ENCODE data around the gene SPRYD3. TPM values are rescaled to one million over a fixed set of nuclear protein-coding genes. Genes with fewer than 3 reads are reported as not detected.
"Not testable (repeated sequence)": the region's sequence is repeated elsewhere in the genome, so short reads cannot be mapped to it uniquely, and the experiment has no call there.

SPRYD3 gene
- total RNA-seq, 1 donor from 2014 or later = 41.0 TPM

- intact Hi-C loops (cut with DNase I) = loop anchor here (5.0 to 10.0 kb wide), 2 partner anchors 42 to 46 kb away; partner anchors contain the start of genes EIF4B and IGFBP6
- DNase-seq (ENCODE audit: missing footprints) = peak; percentile 88
- peak; percentile 27 for ATAC-seq
Observed at GRCh38 chr12:53048780-53049401, 30.3 kb downstream of the SPRYD3 start.

- intact Hi-C loops (cut with DNase I) = loop anchor here (5.0 to 10.0 kb wide), 2 partner anchors 41 to 47 kb away; partner anchors contain the start of genes EIF4B and IGFBP6
- DNase-seq (ENCODE audit: missing footprints) (no peak), ATAC-seq (peak; percentile 5)
Observed at GRCh38 chr12:53048033-53048779, 31.0 kb downstream of the SPRYD3 start.

- intact Hi-C loops (cut with DNase I) = loop anchor here (5.0 to 10.0 kb wide), 2 partner anchors 40 to 47 kb away; partner anchors contain the start of genes EIF4B and IGFBP6
- peak; percentile 11 for ATAC-seq
- peak; percentile 91 for DNase-seq (ENCODE audit: missing footprints)
Observed at GRCh38 chr12:53047221-53048032, 31.8 kb downstream of the SPRYD3 start.

GRCh38 chr12:53046655-53047220 lies 32.5 kb downstream of the SPRYD3 start:
- DNase-seq (ENCODE audit: missing footprints) (peak; percentile 94), ATAC-seq (peak; percentile 34)
- intact Hi-C loops (cut with DNase I) = loop anchor here (5.0 to 10.0 kb wide), 2 partner anchors 39 to 48 kb away; partner anchors contain the start of genes EIF4B and IGFBP6

- intact Hi-C loops (cut with DNase I) = loop anchor here (5.0 to 10.0 kb wide), 2 partner anchors 38 to 49 kb away; partner anchors contain the start of genes EIF4B and IGFBP6
- no peak for ATAC-seq
- no peak for DNase-seq (ENCODE audit: missing footprints)
Observed at GRCh38 chr12:53045696-53046045, 33.5 kb downstream of the SPRYD3 start.

- ATAC-seq (no peak), DNase-seq (ENCODE audit: missing footprints) (no peak)
- intact Hi-C loops (cut with DNase I) = loop anchor here (5.0 to 10.0 kb wide), 2 partner anchors 38 to 50 kb away; partner anchors contain the start of genes EIF4B and IGFBP6
Observed at GRCh38 chr12:53044896-53045695, 34.1 kb downstream of the SPRYD3 start.

GRCh38 chr12:53044052-53044581 lies 35.1 kb downstream of the SPRYD3 start:
- DNase-seq (ENCODE audit: missing footprints) = no peak
- intact Hi-C loops (cut with DNase I) = loop anchor here (10.0 kb wide), 1 partner anchor 51 kb away; the partner anchor contains the start of gene IGFBP6
- ATAC-seq = peak; percentile 15

GRCh38 chr12:53042607-53043454 lies 36.4 kb downstream of the SPRYD3 start:
- intact Hi-C loops (cut with DNase I) = loop anchor here (10.0 kb wide), 1 partner anchor 52 kb away; the partner anchor contains the start of gene IGFBP6
- DNase-seq (ENCODE audit: missing footprints) = no peak
- ATAC-seq = no peak

GRCh38 chr12:53039851-53040250 lies 39.3 kb downstream of the SPRYD3 start:
- ATAC-seq (no peak), DNase-seq (ENCODE audit: missing footprints) (no peak)
- intact Hi-C loops (cut with DNase I) = loop anchor here (10.0 kb wide), 1 partner anchor 55 kb away; the partner anchor contains the start of gene IGFBP6

- ATAC-seq = no peak
- intact Hi-C loops (cut with DNase I) = no loop called here
- DNase-seq (ENCODE audit: missing footprints) = no peak
Observed at GRCh38 chr12:53036802-53037201, 42.4 kb downstream of the SPRYD3 start.

GRCh38 chr12:53034459-53034858 lies 44.7 kb downstream of the SPRYD3 start:
- DNase-seq (ENCODE audit: missing footprints) (no peak), ATAC-seq (no peak)
- intact Hi-C loops (cut with DNase I) = no loop called here

GRCh38 chr12:53033832-53034231 lies 45.4 kb downstream of the SPRYD3 start:
- ATAC-seq; DNase-seq (ENCODE audit: missing footprints); intact Hi-C loops (cut with DNase I): not testable (repeated sequence)

- intact Hi-C loops (cut with DNase I) = no loop called here
- ATAC-seq (no peak), DNase-seq (ENCODE audit: missing footprints) (no peak)
Observed at GRCh38 chr12:53031616-53032015, 47.6 kb downstream of the SPRYD3 start.

- ATAC-seq; DNase-seq (ENCODE audit: missing footprints); intact Hi-C loops (cut with DNase I): not testable (repeated sequence)
Observed at GRCh38 chr12:53027014-53027413, 52.2 kb downstream of the SPRYD3 start.

- ATAC-seq (no peak), DNase-seq (ENCODE audit: missing footprints) (no peak)
- intact Hi-C loops (cut with DNase I) = no loop called here
Observed at GRCh38 chr12:53025250-53025649, 53.9 kb downstream of the SPRYD3 start.

GRCh38 chr12:53014709-53015108 lies 64.5 kb downstream of the SPRYD3 start:
- intact Hi-C loops (cut with DNase I) = no loop called here
- DNase-seq (ENCODE audit: missing footprints) (no peak), ATAC-seq (no peak)
